Myocyte (in vitro differentiated cells): Measurements from ENCODE around the gene BCAP29. TPM values are rescaled to one million over a fixed set of nuclear protein-coding genes. Genes with fewer than 3 reads are reported as not detected.

Source experiments
- DNase-seq: peaks from one replicate; pipeline ENCODE4 v3.0.0-alpha.2; 2012; ENCODE audit warnings: low read depth
- total RNA-seq: library from RNA; depleted of rRNA; stranded (reverse); fragments of >200 nt; gene quantifications from 2 replicates; pipeline ENCODE4 v1.2.3, GENCODE V29; 2014

BCAP29 gene
- total RNA-seq, 1 donor from 2014 or later, result 152 TPM

DNA sequence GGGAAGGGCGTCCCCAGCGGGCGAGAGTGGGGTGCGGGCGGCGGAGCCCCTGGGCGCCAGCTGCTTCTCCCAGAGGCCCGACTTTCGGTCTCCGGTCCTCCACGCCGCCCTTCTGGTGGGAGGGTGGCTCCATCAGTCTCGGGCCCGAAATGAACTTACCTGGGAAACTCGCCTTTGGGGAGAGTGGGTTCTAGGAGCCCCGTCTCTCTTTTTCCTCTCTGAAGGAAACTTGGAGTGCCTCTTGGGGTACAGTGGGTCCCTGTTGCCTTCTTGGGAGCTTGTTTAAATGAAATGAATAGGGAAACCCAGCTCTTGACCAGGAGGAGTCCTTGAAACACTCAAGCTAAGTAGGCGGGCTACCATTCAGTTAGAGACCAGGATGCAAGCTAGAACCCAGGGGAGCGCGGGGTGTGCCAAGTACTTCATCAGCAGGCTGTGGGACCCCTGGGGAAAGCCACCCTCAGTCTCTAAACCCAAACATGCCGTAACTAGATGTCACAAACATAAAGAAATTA lies 81.9 kb downstream of the BCAP29 start:
- no peak for DNase-seq

DNA sequence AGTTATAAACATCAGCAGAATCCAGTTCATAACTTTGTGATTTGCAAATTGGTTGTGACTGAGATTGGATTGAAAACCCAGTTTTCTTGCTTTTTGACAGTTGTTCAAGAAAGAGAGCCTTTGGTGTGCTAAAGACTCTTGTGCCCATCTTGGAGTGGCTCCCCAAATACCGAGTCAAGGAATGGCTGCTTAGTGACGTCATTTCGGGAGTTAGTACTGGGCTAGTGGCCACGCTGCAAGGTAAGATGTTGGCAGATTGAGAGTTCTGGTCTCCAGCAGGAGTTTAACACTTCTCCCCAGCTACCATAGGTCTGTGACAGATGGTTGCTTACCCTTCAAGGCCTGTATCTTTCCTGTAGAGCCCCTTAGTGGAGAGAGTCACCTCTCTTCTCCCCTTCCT lies 83.2 kb downstream of the BCAP29 start:
- no peak for DNase-seq

DNA sequence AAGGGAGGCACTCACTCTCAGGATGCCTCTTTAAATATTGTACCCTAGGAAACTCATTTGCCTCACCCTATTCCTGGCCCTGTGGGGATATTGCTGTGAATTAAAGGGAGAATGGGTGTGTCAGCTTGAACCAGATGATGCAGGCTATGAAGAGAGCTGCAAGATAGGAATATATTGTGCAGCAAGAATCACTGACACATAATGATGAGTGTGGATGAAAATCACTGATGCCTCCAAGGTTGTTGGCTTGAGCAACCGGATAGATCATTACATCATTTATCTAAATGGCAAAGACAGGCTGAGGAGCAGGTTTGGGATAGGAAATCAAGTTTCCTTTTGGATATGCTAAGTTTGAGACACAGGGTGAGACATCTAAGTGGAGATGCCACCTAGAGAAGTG lies 86.7 kb downstream of the BCAP29 start:
- DNase-seq, result no peak

DNA sequence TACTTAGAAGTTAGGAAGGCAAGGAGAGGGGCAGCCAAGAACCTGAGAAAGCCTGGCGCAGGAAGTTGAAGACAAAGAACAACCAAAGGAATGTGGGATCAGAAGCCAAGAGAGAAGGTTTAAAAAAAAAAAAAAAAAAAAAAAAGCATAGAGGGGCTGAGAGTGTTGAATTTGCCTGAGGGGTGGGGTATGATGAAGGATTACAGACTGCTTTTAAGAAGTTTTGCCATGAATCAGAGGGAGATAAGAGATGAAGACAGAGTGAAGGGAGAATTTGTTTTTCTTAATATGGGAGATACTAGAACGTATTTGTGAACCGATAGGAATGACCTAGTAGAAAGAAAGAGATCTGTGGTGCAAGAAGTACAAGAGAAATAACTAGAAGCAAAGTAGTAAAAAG lies 87.3 kb downstream of the BCAP29 start:
- no peak for DNase-seq

DNA sequence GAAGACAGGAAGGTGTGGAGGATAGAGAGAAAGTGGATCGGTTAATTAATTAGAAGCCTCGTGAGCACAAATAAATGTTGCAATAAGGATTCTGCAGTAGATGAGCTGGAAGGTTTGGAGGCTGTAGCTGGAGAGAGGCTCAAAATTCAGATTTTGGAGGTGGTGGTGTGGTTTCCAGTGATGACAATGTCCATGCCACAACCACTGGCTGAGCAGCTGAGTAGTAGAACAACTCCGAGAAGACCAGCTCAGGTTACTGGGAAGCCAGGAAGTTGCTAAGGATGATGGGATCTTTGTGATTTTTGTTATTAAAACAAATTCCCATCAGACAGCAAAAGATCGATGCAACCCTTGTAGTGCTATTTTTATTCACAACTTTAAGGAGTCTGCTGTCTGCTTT lies 88.2 kb downstream of the BCAP29 start:
- peak; percentile 57 for DNase-seq

Other genes with a start within 250 kb of the BCAP29 start
- gene GPR22, start 110.2 kb upstream of the BCAP29 start, total RNA-seq, result not detected in 2 replicates
- gene COG5, start 16.3 kb upstream of the BCAP29 start, total RNA-seq, result 51.4 and 69.9 TPM in 2 replicates
- 14.1 and 14.2 TPM in 2 replicates for gene DUS4L, start 16.3 kb upstream of the BCAP29 start, total RNA-seq
- 3.1 and 7.3 TPM in 2 replicates for gene SLC26A4, start 80.6 kb downstream of the BCAP29 start, total RNA-seq
- gene CBLL1, start 163.9 kb downstream of the BCAP29 start, total RNA-seq, result 43.5 and 45.8 TPM in 2 replicates
- not detected in 2 replicates for gene SLC26A3, start 223.0 kb downstream of the BCAP29 start, total RNA-seq